ENCODE results near the gene DEFB126.
"Not testable (repeated sequence)": the region's sequence is repeated elsewhere in the genome, so short reads cannot be mapped to it uniquely, and the experiment has no call there.

The DEFB126 gene

DNA sequence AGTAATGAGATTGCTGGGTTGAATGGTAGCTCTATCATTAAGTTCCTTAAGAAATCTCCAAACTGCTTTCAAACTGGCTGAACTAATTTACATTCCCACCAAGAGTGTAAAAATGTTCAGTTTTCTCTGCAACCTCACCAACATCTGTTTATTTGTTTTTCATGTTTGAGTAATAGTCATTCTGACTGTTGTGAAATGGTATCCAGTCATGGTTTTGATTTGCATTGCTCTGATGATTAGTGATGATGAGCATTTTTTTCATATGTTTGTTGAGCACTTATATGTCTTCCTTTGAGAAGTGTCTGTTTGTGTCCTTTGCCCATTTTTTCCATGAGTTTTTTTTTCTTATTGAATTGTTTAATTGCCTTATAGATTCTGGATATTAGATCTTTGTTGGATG is 30.0 kb upstream of the DEFB126 start:
- ChIA-PET CTCF (no interaction called here), POLR2A (no interaction called here)
- no peak for DNase-seq (ENCODE audit: extremely low spot score)
- no peak for TF ChIP-seq ZNF384 (IDR thresholded peaks at IDR 0.05)
- no peak for TF ChIP-seq FOXK2 (IDR thresholded peaks at IDR 0.05)
- no peak for TF ChIP-seq NFRKB (IDR thresholded peaks at IDR 0.05)
- TF ChIP-seq LEF1 (IDR thresholded peaks at IDR 0.05; ENCODE audit: borderline replicate concordance) = no peak
- no peak for TF ChIP-seq HDGF (IDR thresholded peaks at IDR 0.05; ENCODE audit: borderline replicate concordance)
- no peak for TF ChIP-seq SUZ12 (IDR thresholded peaks at IDR 0.05)
- no peak for TF ChIP-seq ARNT (IDR thresholded peaks at IDR 0.05)
- no peak for TF ChIP-seq SP1 (IDR thresholded peaks at IDR 0.05)
- TF ChIP-seq, protein P1, sequence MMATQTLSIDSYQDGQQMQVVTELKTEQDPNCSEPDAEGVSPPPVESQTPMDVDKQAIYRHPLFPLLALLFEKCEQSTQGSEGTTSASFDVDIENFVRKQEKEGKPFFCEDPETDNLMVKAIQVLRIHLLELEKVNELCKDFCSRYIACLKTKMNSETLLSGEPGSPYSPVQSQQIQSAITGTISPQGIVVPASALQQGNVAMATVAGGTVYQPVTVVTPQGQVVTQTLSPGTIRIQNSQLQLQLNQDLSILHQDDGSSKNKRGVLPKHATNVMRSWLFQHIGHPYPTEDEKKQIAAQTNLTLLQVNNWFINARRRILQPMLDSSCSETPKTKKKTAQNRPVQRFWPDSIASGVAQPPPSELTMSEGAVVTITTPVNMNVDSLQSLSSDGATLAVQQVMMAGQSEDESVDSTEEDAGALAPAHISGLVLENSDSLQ (IDR thresholded peaks at IDR 0.05) = no peak
- no peak for TF ChIP-seq ELF4 (IDR thresholded peaks at IDR 0.05)
- TF ChIP-seq TARDBP (IDR thresholded peaks at IDR 0.05) = no peak
- no peak for TF ChIP-seq CTBP1 (IDR thresholded peaks at IDR 0.05; ENCODE audit: borderline replicate concordance)
- no peak for TF ChIP-seq FOXM1 (IDR thresholded peaks at IDR 0.05; ENCODE audit: borderline replicate concordance)

DNA sequence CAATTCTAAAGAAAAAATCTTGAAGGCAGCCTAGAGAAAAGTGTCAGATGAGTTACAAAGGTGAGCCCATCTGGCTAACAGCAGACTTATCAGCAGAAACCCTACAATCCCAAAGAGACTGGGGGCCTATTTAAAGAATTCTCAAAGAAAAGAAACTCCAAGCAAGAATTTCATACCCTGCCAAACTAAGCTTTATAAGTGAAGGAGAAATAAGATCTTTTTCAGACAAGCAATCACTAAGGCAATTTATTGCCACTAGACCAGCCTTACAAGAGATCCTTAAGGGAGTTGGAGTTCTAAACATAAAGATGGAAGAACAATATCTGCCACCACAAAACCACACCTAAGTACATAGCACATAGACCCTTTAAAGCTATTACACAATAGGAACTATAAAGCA is 24.9 kb upstream of the DEFB126 start:
- ChIA-PET CTCF (no interaction called here), POLR2A (no interaction called here)
- TF ChIP-seq L3MBTL2 (conservative IDR thresholded peaks at IDR 0.05) (no peak), FOXM1 (IDR thresholded peaks at IDR 0.05; ENCODE audit: borderline replicate concordance) (no peak), LEF1 (IDR thresholded peaks at IDR 0.05; ENCODE audit: borderline replicate concordance) (no peak), ELF4 (IDR thresholded peaks at IDR 0.05) (no peak), CTBP1 (IDR thresholded peaks at IDR 0.05; ENCODE audit: borderline replicate concordance) (no peak), NFRKB (IDR thresholded peaks at IDR 0.05) (no peak), ZNF384 (IDR thresholded peaks at IDR 0.05) (no peak), FOXK2 (IDR thresholded peaks at IDR 0.05) (no peak), SP1 (IDR thresholded peaks at IDR 0.05) (no peak), SUZ12 (IDR thresholded peaks at IDR 0.05) (no peak), ARNT (IDR thresholded peaks at IDR 0.05) (no peak), TARDBP (IDR thresholded peaks at IDR 0.05) (no peak)
- no peak for DNase-seq (ENCODE audit: extremely low spot score)

DNA sequence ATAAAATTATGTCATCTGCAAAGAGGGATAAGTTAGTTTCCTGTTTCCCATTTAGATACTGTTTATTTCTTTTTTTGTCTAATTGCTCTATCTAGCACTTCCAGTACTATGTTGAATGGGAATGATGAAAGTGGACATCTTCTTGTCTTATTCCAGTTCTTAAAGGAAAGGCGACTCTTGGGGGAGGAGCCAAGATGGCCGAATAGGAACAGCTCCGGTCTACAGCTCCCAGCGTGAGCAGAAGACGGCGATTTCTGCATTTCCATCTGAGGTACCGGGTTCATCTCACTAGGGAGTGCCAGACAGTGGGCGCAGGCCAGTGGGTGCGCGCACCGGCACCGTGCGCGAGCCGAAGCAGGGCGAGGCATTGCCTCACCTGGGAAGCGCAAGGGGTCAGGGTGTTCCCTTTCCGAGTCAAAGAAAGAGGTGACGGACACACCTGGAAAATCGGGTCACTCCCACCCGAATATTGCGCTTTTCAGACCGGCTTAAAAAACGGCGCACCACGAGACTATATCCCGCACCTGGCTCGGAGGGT is 12.5 kb upstream of the DEFB126 start:
- CTCF ChIA-PET; POLR2A ChIA-PET; DNase-seq (ENCODE audit: extremely low spot score): not testable (repeated sequence)

DNA sequence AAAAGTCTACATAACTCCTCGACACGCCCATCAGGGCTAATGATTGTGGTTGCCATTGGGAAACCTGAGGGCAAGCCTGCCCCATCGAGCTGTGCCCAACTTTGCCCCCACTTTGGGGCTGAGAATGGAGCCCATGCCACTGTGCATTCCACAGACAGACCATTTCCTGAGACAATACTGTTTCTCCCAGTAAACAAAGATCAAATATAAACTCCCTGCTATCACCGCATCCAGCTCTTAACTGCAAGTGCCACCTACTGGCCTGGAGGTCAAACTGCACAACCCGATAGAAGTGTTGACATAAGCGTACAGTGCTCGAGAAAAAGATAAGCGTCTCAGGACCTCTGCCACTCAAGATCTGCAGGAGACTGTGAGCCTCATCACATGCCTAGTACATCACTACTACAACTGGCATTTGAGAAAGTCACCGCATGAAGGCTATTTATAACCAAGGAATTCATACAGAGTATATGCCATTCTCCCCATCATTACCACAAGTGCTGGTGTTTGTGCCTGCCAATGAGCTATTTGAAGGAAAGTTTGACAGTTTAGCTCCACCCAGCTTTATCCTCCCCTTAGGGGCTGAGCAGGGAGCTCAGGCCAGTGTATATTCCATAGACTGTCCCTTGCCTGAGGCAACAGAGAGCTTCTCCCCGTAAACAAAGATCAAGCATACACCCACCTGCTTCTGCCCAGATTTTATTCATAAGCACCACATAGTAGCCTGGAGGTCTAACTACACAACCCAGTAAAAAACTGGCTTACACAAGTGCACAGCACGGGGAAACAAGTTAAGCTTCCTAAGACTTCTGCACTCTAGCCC is 4.5 kb upstream of the DEFB126 start:
- CTCF ChIA-PET = no interaction called here
- POLR2A ChIA-PET = no interaction called here

DNA sequence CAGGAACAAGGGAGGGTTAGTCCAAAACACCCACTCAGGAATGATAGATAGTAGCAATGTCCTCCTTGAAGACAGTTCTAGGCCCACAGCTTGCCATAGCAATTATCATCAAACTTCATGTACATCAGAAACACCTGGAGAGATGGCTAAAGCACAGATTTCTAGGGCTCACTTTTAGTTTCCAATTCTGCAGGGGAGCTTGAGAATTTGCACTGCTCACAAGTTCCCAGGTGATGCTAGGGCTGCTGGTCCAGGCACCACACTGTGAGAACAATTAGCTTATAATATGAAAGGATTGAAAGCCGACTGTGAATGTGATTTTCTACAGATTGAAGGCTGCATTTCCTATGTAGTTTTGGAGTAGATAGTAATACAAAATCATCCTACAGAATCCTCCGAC is 3.5 kb downstream of the DEFB126 start:
- TF ChIP-seq BHLHE40 (IDR thresholded peaks at IDR 0.05; ENCODE audit: borderline replicate concordance) = no peak
- no peak for TF ChIP-seq ARNT (IDR thresholded peaks at IDR 0.05)
- TF ChIP-seq HDGF (IDR thresholded peaks at IDR 0.05; ENCODE audit: borderline replicate concordance) = no peak
- TF ChIP-seq, protein P1 (IDR thresholded peaks at IDR 0.05) = no peak
- TF ChIP-seq NFRKB (IDR thresholded peaks at IDR 0.05) = no peak
- TF ChIP-seq TARDBP (IDR thresholded peaks at IDR 0.05) = no peak
- TF ChIP-seq FOXK2 (IDR thresholded peaks at IDR 0.05) = no peak
- TF ChIP-seq SP1 (IDR thresholded peaks at IDR 0.05) = no peak
- TF ChIP-seq CTBP1 (IDR thresholded peaks at IDR 0.05; ENCODE audit: borderline replicate concordance) = no peak
- TF ChIP-seq ELF4 (IDR thresholded peaks at IDR 0.05) = no peak
- TF ChIP-seq L3MBTL2 (conservative IDR thresholded peaks at IDR 0.05) = no peak
- no peak for TF ChIP-seq ZNF384 (IDR thresholded peaks at IDR 0.05)
- no peak for TF ChIP-seq FOXM1 (IDR thresholded peaks at IDR 0.05; ENCODE audit: borderline replicate concordance)
- no peak for TF ChIP-seq FOXA1 (IDR thresholded peaks at IDR 0.05)
- no peak for TF ChIP-seq SUZ12 (IDR thresholded peaks at IDR 0.05)
- TF ChIP-seq LEF1 (IDR thresholded peaks at IDR 0.05; ENCODE audit: borderline replicate concordance) = no peak
- ChIA-PET CTCF (no interaction called here), POLR2A (no interaction called here)
- no peak for DNase-seq (ENCODE audit: extremely low spot score)

More for the DNA sequence above, 4.5 kb upstream of the DEFB126 start:
- peak; percentile 17 for DNase-seq (ENCODE audit: extremely low spot score)
- no peak for TF ChIP-seq FOXM1 (IDR thresholded peaks at IDR 0.05; ENCODE audit: borderline replicate concordance)
- no peak for TF ChIP-seq LEF1 (IDR thresholded peaks at IDR 0.05; ENCODE audit: borderline replicate concordance)
- TF ChIP-seq FOXA1 (IDR thresholded peaks at IDR 0.05) = no peak
- TF ChIP-seq SUZ12 (IDR thresholded peaks at IDR 0.05) = no peak
- TF ChIP-seq ARNT (IDR thresholded peaks at IDR 0.05) = no peak
- TF ChIP-seq L3MBTL2 (conservative IDR thresholded peaks at IDR 0.05) = no peak
- TF ChIP-seq NFRKB (IDR thresholded peaks at IDR 0.05) = no peak
- no peak for TF ChIP-seq FOXK2 (IDR thresholded peaks at IDR 0.05)
- no peak for TF ChIP-seq SP1 (IDR thresholded peaks at IDR 0.05)
- TF ChIP-seq ZNF384 (IDR thresholded peaks at IDR 0.05) = no peak
- no peak for TF ChIP-seq TARDBP (IDR thresholded peaks at IDR 0.05)
- TF ChIP-seq CTBP1 (IDR thresholded peaks at IDR 0.05; ENCODE audit: borderline replicate concordance) = no peak
- TF ChIP-seq, protein P1 (IDR thresholded peaks at IDR 0.05) = no peak
- no peak for TF ChIP-seq BHLHE40 (IDR thresholded peaks at IDR 0.05; ENCODE audit: borderline replicate concordance)
- TF ChIP-seq ELF4 (IDR thresholded peaks at IDR 0.05) = no peak
- no peak for TF ChIP-seq HDGF (IDR thresholded peaks at IDR 0.05; ENCODE audit: borderline replicate concordance)

DNA sequence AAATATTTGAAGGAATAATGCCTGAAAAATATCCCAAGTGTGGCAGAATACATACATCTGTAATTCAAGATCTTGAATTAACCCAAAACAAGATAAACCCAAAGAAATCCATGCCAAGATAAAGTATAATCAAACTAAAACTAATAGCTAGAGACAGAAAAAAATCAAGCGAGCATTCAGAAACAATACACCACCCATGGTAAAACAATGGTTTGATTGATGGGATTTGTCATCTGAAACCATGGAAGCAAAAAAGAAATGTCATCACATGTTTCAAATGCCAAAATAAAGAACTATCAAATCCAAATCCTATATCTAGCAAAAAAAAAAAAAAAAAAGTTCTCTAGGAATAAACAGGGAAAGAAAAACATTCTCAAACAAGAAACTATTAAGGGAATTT is 9.7 kb downstream of the DEFB126 start:
- CTCF ChIA-PET = no interaction called here
- TF ChIP-seq BHLHE40 (IDR thresholded peaks at IDR 0.05; ENCODE audit: borderline replicate concordance) (no peak), LEF1 (IDR thresholded peaks at IDR 0.05; ENCODE audit: borderline replicate concordance) (no peak), HDGF (IDR thresholded peaks at IDR 0.05; ENCODE audit: borderline replicate concordance) (no peak), L3MBTL2 (conservative IDR thresholded peaks at IDR 0.05) (no peak), ARNT (IDR thresholded peaks at IDR 0.05) (no peak), CTBP1 (IDR thresholded peaks at IDR 0.05; ENCODE audit: borderline replicate concordance) (no peak), FOXM1 (IDR thresholded peaks at IDR 0.05; ENCODE audit: borderline replicate concordance) (no peak), FOXK2 (IDR thresholded peaks at IDR 0.05) (no peak)
- TF ChIP-seq, protein P1 (IDR thresholded peaks at IDR 0.05) = no peak
- DNase-seq (ENCODE audit: extremely low spot score) = no peak
- POLR2A ChIA-PET = no interaction called here

All from HEK293T (cell line).